Uterus (tissue), 4 donors: Measurements from ENCODE around the gene PRDM15. TPM values are rescaled to one million over a fixed set of nuclear protein-coding genes. Genes with fewer than 3 reads are reported as not detected.

Source experiments
- DNase-seq, 2 donors: peaks; one replicate each; pipeline ENCODE4 v3.0.0-alpha.2; 2019 to 2020
- H3K27ac ChIP-seq, 2 donors: fragments of 200-600 bp; sonication (generic); 1 replicate in 1 of 2; 2 replicates in 1 of 2; pipeline ENCODE4 v1.5.1; 2016 to 2018
- H3K27me3 ChIP-seq, 2 donors: fragments of 200-600 bp; sonication (generic); one replicate each; pipeline ENCODE4 v1.5.1; 2018 to 2019; ENCODE audit warnings: control low read depth in 1 of 2
- H3K36me3 ChIP-seq, 2 donors: fragments of 200-600 bp; sonication (generic); one replicate each; pipeline ENCODE4 v1.5.1; 2019; ENCODE audit warnings: control low read depth in 1 of 2
- H3K4me1 ChIP-seq, 2 donors: fragments of 200-600 bp; sonication (generic); one replicate each; pipeline ENCODE4 v1.5.1; 2018 to 2019; ENCODE audit warnings: control low read depth in 1 of 2
- H3K4me3 ChIP-seq, 2 donors: fragments of 200-600 bp; sonication (generic); 1 replicate in 1 of 2; 2 replicates in 1 of 2; pipeline ENCODE4 v1.5.1; 2018 to 2019; ENCODE audit warnings: mild to moderate bottlenecking in 1 of 2
- H3K9me3 ChIP-seq, 2 donors: fragments of 200-600 bp; sonication (generic); one replicate each; pipeline ENCODE4 v1.5.1; 2019; ENCODE audit warnings: control low read depth in 1 of 2
- CTCF ChIP-seq, 4 experiments: fragments of 200-600 bp in 2 of 4; fragments of 450-650 bp in 2 of 4; sonication (generic) in 2 of 4; IDR thresholded peaks; one replicate each; pipeline ENCODE4 v1.5.1; 2016 to 2019; ENCODE audit warnings: antibody characterized with exemption in 4 of 4, mild to moderate bottlenecking in 2 of 4, moderate library complexity in 1 of 4
- POLR2A ChIP-seq, 2 donors: fragments of 450-650 bp; IDR thresholded peaks; one replicate each; pipeline ENCODE4 v1.6.1; 2016; ENCODE audit warnings: antibody characterized with exemption in 2 of 2, mild to moderate bottlenecking in 1 of 2, moderate library complexity in 1 of 2
- intact Hi-C: fragments of 100-400 bp; cut with DNase I; formaldehyde crosslinking; loops from one replicate; pipeline ENCODE4 v1.15.1; 2023; ENCODE audit warnings: low total_unique reads
- total RNA-seq, 4 donors: library from RNA; depleted of rRNA in 3 of 4; stranded (reverse); fragments of >200 nt in 3 of 4; gene quantifications; one replicate each; pipeline versions ENCODE4 v1.1.0 to v1.2.4, GENCODE V29; 2014 to 2023
- donor health status: DM: yes; HTN: yes; CAD: no.

The PRDM15 gene
- total RNA-seq, 4 donors from 2014 or later = 5.9 to 11.0 (median 6.5) TPM

- no peaks in the 10 kb centered on the region for H3K27me3 ChIP-seq
- TF ChIP-seq CTCF (IDR thresholded peaks at IDR 0.05) = no peak
- no peak for TF ChIP-seq POLR2A (IDR thresholded peaks at IDR 0.05)
- intact Hi-C loops = no loop called here
- H3K27ac ChIP-seq = no peak overlapping the region
- no peak for DNase-seq
- no peak overlapping the region for H3K4me3 ChIP-seq
- no peaks in the 10 kb centered on the region for H3K36me3 ChIP-seq
- no peaks in the 10 kb centered on the region for H3K9me3 ChIP-seq
- peaks cover 0 to 3% of the 10 kb centered on the region in 2 donors for H3K4me1 ChIP-seq
Observed at GRCh38 chr21:41868062-41868710, 11.0 kb downstream of the PRDM15 start.

- H3K4me1 ChIP-seq = peaks cover 0 to 6% of the 10 kb centered on the region in 2 donors
- H3K27ac ChIP-seq = no peak overlapping the region
- intact Hi-C loops = no loop called here
- DNase-seq = no peak
- no peak overlapping the region for H3K4me3 ChIP-seq
- no peaks in the 10 kb centered on the region for H3K36me3 ChIP-seq
- no peaks in the 10 kb centered on the region for H3K9me3 ChIP-seq
- TF ChIP-seq POLR2A (IDR thresholded peaks at IDR 0.05) (no peak), CTCF (IDR thresholded peaks at IDR 0.05) (no peak)
- H3K27me3 ChIP-seq = no peaks in the 10 kb centered on the region
Observed at GRCh38 chr21:41867313-41867712, 11.8 kb downstream of the PRDM15 start.

- no peaks in the 10 kb centered on the region for H3K27me3 ChIP-seq
- H3K4me3 ChIP-seq = no peak overlapping the region
- TF ChIP-seq POLR2A (IDR thresholded peaks at IDR 0.05) (no peak), CTCF (IDR thresholded peaks at IDR 0.05) (no peak)
- no peak overlapping the region for H3K27ac ChIP-seq
- peaks cover 0 to 6% of the 10 kb centered on the region in 2 donors for H3K4me1 ChIP-seq
- no peak for DNase-seq
- H3K36me3 ChIP-seq = no peaks in the 10 kb centered on the region
- intact Hi-C loops = no loop called here
- H3K9me3 ChIP-seq = no peaks in the 10 kb centered on the region
Observed at GRCh38 chr21:41866274-41866809, 12.8 kb downstream of the PRDM15 start.

GRCh38 chr21:41865002-41865777, 14.0 kb downstream of the PRDM15 start:
- DNase-seq = no peak
- no peaks in the 10 kb centered on the region for H3K36me3 ChIP-seq
- peaks cover 0 to 6% of the 10 kb centered on the region in 2 donors for H3K4me1 ChIP-seq
- H3K4me3 ChIP-seq = no peak overlapping the region
- H3K9me3 ChIP-seq = no peaks in the 10 kb centered on the region
- H3K27ac ChIP-seq = no peak overlapping the region
- no peaks in the 10 kb centered on the region for H3K27me3 ChIP-seq
- intact Hi-C loops = no loop called here
- no peak for TF ChIP-seq CTCF (IDR thresholded peaks at IDR 0.05)
